Transverse colon (tissue), 4 donors: Measurements from ENCODE around the gene MCF2. TPM values are rescaled to one million over a fixed set of nuclear protein-coding genes. Genes with fewer than 3 reads are reported as not detected.

Experiments used
- DNase-seq: peaks from one replicate; pipeline ENCODE4 v3.0.0-alpha.2; 2019
- H3K27ac ChIP-seq, 4 donors: fragments of 200-600 bp; sonication (generic); 2 replicates each; pipeline ENCODE4 v1.5.1; 2016 to 2018; ENCODE audit warnings: inconsistent platforms in 4 of 4
- H3K27me3 ChIP-seq: fragments of 200-600 bp; sonication (generic); 2 replicates; pipeline ENCODE4 v1.5.1; 2017; ENCODE audit warnings: inconsistent platforms
- H3K36me3 ChIP-seq, 4 donors: fragments of 200-600 bp; sonication (generic); 2 replicates each; pipeline ENCODE4 v1.5.1; 2017 to 2019; ENCODE audit warnings: inconsistent platforms in 4 of 4
- H3K4me1 ChIP-seq, 4 donors: fragments of 200-600 bp; sonication (generic); 2 replicates each; pipeline ENCODE4 v1.5.1; 2017 to 2020; ENCODE audit warnings: inconsistent platforms in 4 of 4
- H3K4me3 ChIP-seq, 4 donors: fragments of 200-600 bp; sonication (generic); 1 replicate in 1 of 4; 2 replicates in 3 of 4; pipeline versions ENCODE4 v1.5.1 to v1.6.1; 2017 to 2019; ENCODE audit warnings: inconsistent platforms in 4 of 4
- H3K9me3 ChIP-seq, 2 donors: fragments of 200-600 bp; sonication (generic); 2 replicates each; pipeline ENCODE4 v1.5.1; 2017 to 2019; ENCODE audit warnings: inconsistent platforms in 2 of 2
- CTCF ChIP-seq, 5 experiments: fragments of 200-600 bp in 3 of 5; fragments of 450-650 bp in 2 of 5; sonication (generic) in 3 of 5; IDR thresholded peaks; 1 replicate in 2 of 5; 2 replicates in 3 of 5; pipeline ENCODE4 v1.5.1; 2016 to 2017; ENCODE audit warnings: antibody characterized with exemption in 5 of 5, inconsistent platforms in 3 of 5, mild to moderate bottlenecking in 2 of 5, moderate library complexity in 1 of 5
- EP300 ChIP-seq: sonication (generic); formaldehyde crosslinking; IDR thresholded peaks from one replicate; pipeline ENCODE4 v1.6.1; 2017; ENCODE audit warnings: antibody characterized with exemption, low read depth
- POLR2A ChIP-seq: fragments of 450-650 bp; IDR thresholded peaks from one replicate; pipeline ENCODE4 v1.6.1; 2016; ENCODE audit warnings: antibody characterized with exemption, mild to moderate bottlenecking, moderate library complexity
- POLR2AphosphoS5 ChIP-seq, 3 donors: sonication (generic); formaldehyde crosslinking; IDR thresholded peaks; one replicate each; pipeline ENCODE4 v1.6.1; 2016; ENCODE audit warnings: antibody characterized with exemption in 3 of 3
- WGBS, 2 donors: methylation state at CpG; one replicate each; pipeline ENCODE4 v1.1.5; 2018; ENCODE audit warnings: low coverage in 1 of 2; 5-methylcytosine and 5-hydroxymethylcytosine counted together
- in situ Hi-C, 4 donors: fragments of 200-750 bp; cut with MboI; loops; one replicate each; pipeline versions ENCODE4 v1.15.0 to v1.15.1; 2017; ENCODE audit warnings: low sequenced_read_pairs in 3 of 4, low pct_ligation_motif_present in 1 of 4, low pct_unique_long_range_greater_than_20kb in 1 of 4
- intact Hi-C: fragments of 100-400 bp; cut with DNase I; formaldehyde crosslinking; loops from one replicate; pipeline ENCODE4 v1.15.1; 2023; ENCODE audit warnings: low total_unique reads
- total RNA-seq, 4 donors: library from RNA; depleted of rRNA; stranded (reverse); fragments of >200 nt; gene quantifications; one replicate each; pipeline ENCODE4 v1.1.0, GENCODE V29; 2016

Gene MCF2
- total RNA-seq, 4 donors from 2014 or later: not detected

- in situ Hi-C loops (no loop called here), intact Hi-C loops (no loop called here)
- TF ChIP-seq POLR2AphosphoS5 (IDR thresholded peaks at IDR 0.05) (no peak), EP300 (no peak), POLR2A (no peak), CTCF (IDR thresholded peaks at IDR 0.05) (no peak)
- Histone ChIP-seq H3K27ac (no peak overlapping the region), H3K9me3 (no peaks in the 10 kb centered on the region), H3K4me3 (no peak overlapping the region), H3K4me1 (no peaks in the 10 kb centered on the region), H3K27me3 (no peaks in the 10 kb centered on the region), H3K36me3 (no peaks in the 10 kb centered on the region)
- DNase-seq: no peak
- 29 to 53% methylated on average over 1 to 3 of the region's 3 CpGs for WGBS, 2 donors
These were observed 27.6 kb downstream of the MCF2 start for GRCh38 chrX:139680356-139680755.

- no peaks in the 10 kb centered on the region for H3K4me1 ChIP-seq
- no peaks in the 10 kb centered on the region for H3K27me3 ChIP-seq
- H3K4me3 ChIP-seq: no peak overlapping the region
- TF ChIP-seq POLR2AphosphoS5 (IDR thresholded peaks at IDR 0.05): no peak
- no peak for TF ChIP-seq CTCF (IDR thresholded peaks at IDR 0.05)
- no peak for TF ChIP-seq EP300
- TF ChIP-seq POLR2A: no peak
- intact Hi-C loops (no loop called here), in situ Hi-C loops (no loop called here)
- no peak overlapping the region for H3K27ac ChIP-seq
- no peak for DNase-seq
- H3K9me3 ChIP-seq: no peaks in the 10 kb centered on the region
- 70 to 72% methylated on average over 2 to 3 of the region's 3 CpGs for WGBS, 2 donors
- H3K36me3 ChIP-seq: no peaks in the 10 kb centered on the region
These were observed 60.4 kb downstream of the MCF2 start for GRCh38 chrX:139647597-139647996.

- intact Hi-C loops: no loop called here
- in situ Hi-C loops: no loop called here
- H3K4me3 ChIP-seq: no peak overlapping the region
- TF ChIP-seq EP300 (no peak), CTCF (IDR thresholded peaks at IDR 0.05) (no peak), POLR2AphosphoS5 (IDR thresholded peaks at IDR 0.05) (no peak), POLR2A (no peak)
- H3K4me1 ChIP-seq: no peaks in the 10 kb centered on the region
- WGBS, 2 donors: 50% methylated on average over 10 of the region's 10 CpGs; no CpG with 5 or more reads in 1 of the 2 donors
- no peaks in the 10 kb centered on the region for H3K9me3 ChIP-seq
- H3K27me3 ChIP-seq: no peaks in the 10 kb centered on the region
- no peak for DNase-seq
- H3K27ac ChIP-seq: no peak overlapping the region
- H3K36me3 ChIP-seq: no peaks in the 10 kb centered on the region
These were observed 65.6 kb downstream of the MCF2 start for GRCh38 chrX:139642241-139642927.

GRCh38 chrX:139640259-139640658 is 67.7 kb downstream of the MCF2 start:
- H3K4me1 ChIP-seq: no peaks in the 10 kb centered on the region
- WGBS, 2 donors: 73 to 83% methylated on average over 2 of the region's 2 CpGs
- in situ Hi-C loops: no loop called here
- no peak overlapping the region for H3K4me3 ChIP-seq
- no peaks in the 10 kb centered on the region for H3K27me3 ChIP-seq
- H3K36me3 ChIP-seq: no peaks in the 10 kb centered on the region
- TF ChIP-seq CTCF (IDR thresholded peaks at IDR 0.05) (no peak), POLR2AphosphoS5 (IDR thresholded peaks at IDR 0.05) (no peak), POLR2A (no peak), EP300 (no peak)
- no peaks in the 10 kb centered on the region for H3K9me3 ChIP-seq
- no peak for DNase-seq
- intact Hi-C loops: no loop called here
- no peak overlapping the region for H3K27ac ChIP-seq
